Measurements from ENCODE around the gene GOLGA6L10.
"Not testable (repeated sequence)": the region's sequence is repeated elsewhere in the genome, so short reads cannot be mapped to it uniquely, and the experiment has no call there.

GRCh38 chr15:82381330-82381955, 32.2 kb upstream of the GOLGA6L10 start:
- TF ChIP-seq CTCF (IDR thresholded peaks at IDR 0.05); POLR2AphosphoS5 (IDR thresholded peaks at IDR 0.05; ENCODE audit: insufficient read depth in 1 of 2, low read depth in 1 of 2): not testable (repeated sequence)

All from vagina (tissue), 2 donors.